Stomach (tissue), 9 donors: ENCODE results near the gene SMCO2. TPM values are rescaled to one million over a fixed set of nuclear protein-coding genes. Genes with fewer than 3 reads are reported as not detected.

ENCODE experiments used
- DNase-seq, 2 donors: peaks; one replicate each; pipeline versions ENCODE4 v3.0.0 to v3.0.0-alpha.2; 2013 to 2019
- H3K27ac ChIP-seq, 5 donors: fragments of 200-600 bp in 4 of 5; sonication (generic) in 4 of 5; one replicate each; pipeline ENCODE4 v1.5.1; 2013 to 2019; ENCODE audit warnings: mild to moderate bottlenecking in 1 of 5, moderate library complexity in 1 of 5
- H3K27me3 ChIP-seq, 3 donors: fragments of 200-600 bp; sonication (generic); one replicate each; pipeline ENCODE4 v1.5.1; 2017 to 2019; ENCODE audit warnings: mixed run types in 1 of 3
- H3K36me3 ChIP-seq, 4 donors: fragments of 200-600 bp; sonication (generic); 1 replicate in 3 of 4; 2 replicates in 1 of 4; pipeline ENCODE4 v1.5.1; 2016 to 2019
- H3K4me1 ChIP-seq, 4 donors: fragments of 200-600 bp; sonication (generic); one replicate each; pipeline ENCODE4 v1.5.1; 2016 to 2019
- H3K4me3 ChIP-seq, 4 donors: fragments of 200-600 bp; sonication (generic) in 3 of 4; one replicate each; pipeline ENCODE4 v1.5.1; 2016 to 2019; ENCODE audit warnings: mild to moderate bottlenecking in 1 of 4
- H3K9me3 ChIP-seq, 4 donors: fragments of 200-600 bp; sonication (generic); one replicate each; pipeline ENCODE4 v1.5.1; 2016 to 2019
- EP300 ChIP-seq: sonication (generic); formaldehyde crosslinking; IDR thresholded peaks from one replicate; pipeline ENCODE4 v1.6.1; 2017; ENCODE audit warnings: antibody characterized with exemption
- POLR2A ChIP-seq, 4 donors: fragments of 450-650 bp; IDR thresholded peaks; one replicate each; pipeline ENCODE4 v1.6.1; 2016; ENCODE audit warnings: antibody characterized with exemption in 4 of 4, control low read depth in 2 of 4, mild to moderate bottlenecking in 1 of 4, moderate library complexity in 1 of 4
- POLR2AphosphoS5 ChIP-seq, 3 donors: sonication (generic); formaldehyde crosslinking; IDR thresholded peaks; one replicate each; pipeline ENCODE4 v1.6.1; 2016; ENCODE audit warnings: antibody characterized with exemption in 3 of 3
- WGBS, 5 donors: extraction: QIAGEN DNeasy Blood & Tissue Kit in 3 of 5; methylation state at CpG; one replicate each; pipeline versions ENCODE4 v1.1.5 to v1.1.7; 2013 to 2018; 5-methylcytosine and 5-hydroxymethylcytosine counted together
- intact Hi-C: fragments of 100-400 bp; cut with DNase I; formaldehyde crosslinking; loops from one replicate; pipeline ENCODE4 v1.15.1; 2023; ENCODE audit warnings: low total_unique reads
- polyA plus RNA-seq, 3 donors: library from polyadenylated mRNA; stranded (reverse); fragments of 200-250 nt; gene quantifications; one replicate each; pipeline ENCODE4 v1.2.3, GENCODE V29; 2013
- total RNA-seq, 5 donors: library from RNA; depleted of rRNA; stranded (reverse); fragments of >200 nt; gene quantifications; one replicate each; pipeline versions ENCODE4 v1.1.0 to v1.2.3, GENCODE V29; 2014 to 2016
- TF ChIP-seq, protein P1 (sequence below), 7 experiments: fragments of 450-650 bp in 4 of 7; fragments of 200-600 bp in 3 of 7; sonication (generic) in 3 of 7; IDR thresholded peaks; one replicate each; pipeline ENCODE4 v1.5.1; 2016 to 2019; ENCODE audit warnings: antibody characterized with exemption in 7 of 7, control low read depth in 2 of 7, mild to moderate bottlenecking in 1 of 7
- donor health status: healthy with polysubstance abuse.
- donor health status: Bipolar disorder and iron deficiency.
- donor health status: healthy.

The SMCO2 gene
- total and polyA plus RNA-seq, 8 donors = 1.2 to 2.5 TPM; not detected in 6

DNA sequence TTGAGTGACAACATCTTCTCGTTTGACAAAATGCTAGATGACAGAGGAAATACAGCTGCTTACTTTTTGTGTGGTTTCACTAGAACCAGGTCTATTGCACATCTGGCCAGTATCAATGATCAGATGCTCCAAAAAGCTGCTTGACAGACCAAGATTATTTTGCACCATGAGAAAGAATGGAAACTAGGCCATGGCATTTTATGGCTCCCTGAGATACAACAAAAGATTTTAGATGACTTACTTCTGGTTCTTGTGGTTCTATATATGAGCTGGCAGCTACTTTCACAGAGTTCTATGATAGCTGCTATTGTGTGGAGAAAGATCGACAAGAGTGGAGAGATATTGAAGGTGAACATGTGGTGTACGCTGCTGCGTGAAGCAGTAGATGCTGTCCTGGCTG is 51.6 kb downstream of the SMCO2 start:
- TF ChIP-seq EP300 (no peak), POLR2AphosphoS5 (IDR thresholded peaks at IDR 0.05) (no peak), POLR2A (IDR thresholded peaks at IDR 0.05) (no peak)
- TF ChIP-seq, protein P1, sequence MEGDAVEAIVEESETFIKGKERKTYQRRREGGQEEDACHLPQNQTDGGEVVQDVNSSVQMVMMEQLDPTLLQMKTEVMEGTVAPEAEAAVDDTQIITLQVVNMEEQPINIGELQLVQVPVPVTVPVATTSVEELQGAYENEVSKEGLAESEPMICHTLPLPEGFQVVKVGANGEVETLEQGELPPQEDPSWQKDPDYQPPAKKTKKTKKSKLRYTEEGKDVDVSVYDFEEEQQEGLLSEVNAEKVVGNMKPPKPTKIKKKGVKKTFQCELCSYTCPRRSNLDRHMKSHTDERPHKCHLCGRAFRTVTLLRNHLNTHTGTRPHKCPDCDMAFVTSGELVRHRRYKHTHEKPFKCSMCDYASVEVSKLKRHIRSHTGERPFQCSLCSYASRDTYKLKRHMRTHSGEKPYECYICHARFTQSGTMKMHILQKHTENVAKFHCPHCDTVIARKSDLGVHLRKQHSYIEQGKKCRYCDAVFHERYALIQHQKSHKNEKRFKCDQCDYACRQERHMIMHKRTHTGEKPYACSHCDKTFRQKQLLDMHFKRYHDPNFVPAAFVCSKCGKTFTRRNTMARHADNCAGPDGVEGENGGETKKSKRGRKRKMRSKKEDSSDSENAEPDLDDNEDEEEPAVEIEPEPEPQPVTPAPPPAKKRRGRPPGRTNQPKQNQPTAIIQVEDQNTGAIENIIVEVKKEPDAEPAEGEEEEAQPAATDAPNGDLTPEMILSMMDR (IDR thresholded peaks at IDR 0.05) = no peak
- Histone ChIP-seq H3K27me3 (no peaks in the 10 kb centered on the region), H3K27ac (no peak overlapping the region), H3K4me3 (no peak overlapping the region), H3K4me1 (no peaks in the 10 kb centered on the region), H3K9me3 (no peaks in the 10 kb centered on the region), H3K36me3 (no peaks in the 10 kb centered on the region)
- DNase-seq = no peak
- intact Hi-C loops = no loop called here
- WGBS, 5 donors = 81 to 88% (median 86%) methylated on average over 4 of the region's 4 CpGs

DNA sequence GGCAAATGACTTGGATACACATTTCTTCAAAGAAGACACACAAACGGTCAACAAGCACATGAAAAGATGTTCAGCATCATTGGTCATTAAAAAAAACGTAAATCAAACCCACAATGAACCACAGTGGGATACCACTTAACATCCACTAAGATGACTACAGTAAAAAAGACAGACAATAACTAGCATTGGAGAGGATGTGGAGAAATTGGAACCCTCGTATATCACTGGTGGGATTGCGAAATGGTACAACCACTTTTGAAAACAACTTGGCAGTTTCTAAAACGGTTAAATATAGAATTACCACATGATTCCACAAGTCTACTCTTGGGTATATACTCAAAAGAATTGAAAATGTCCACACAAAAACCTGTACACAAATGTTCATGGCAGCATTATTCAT is 52.2 kb downstream of the SMCO2 start:
- intact Hi-C loops = no loop called here
- TF ChIP-seq POLR2AphosphoS5 (IDR thresholded peaks at IDR 0.05) = no peak
- TF ChIP-seq, protein P1 (IDR thresholded peaks at IDR 0.05) = no peak
- no peak for TF ChIP-seq EP300
- TF ChIP-seq POLR2A (IDR thresholded peaks at IDR 0.05) = no peak
- WGBS, 5 donors = 78 to 89% (median 82%) methylated on average over 5 of the region's 5 CpGs
- no peaks in the 10 kb centered on the region for H3K36me3 ChIP-seq
- no peak overlapping the region for H3K4me3 ChIP-seq
- H3K4me1 ChIP-seq = no peaks in the 10 kb centered on the region
- H3K27ac ChIP-seq = no peak overlapping the region
- H3K9me3 ChIP-seq = no peaks in the 10 kb centered on the region
- no peak for DNase-seq
- H3K27me3 ChIP-seq = no peaks in the 10 kb centered on the region

DNA sequence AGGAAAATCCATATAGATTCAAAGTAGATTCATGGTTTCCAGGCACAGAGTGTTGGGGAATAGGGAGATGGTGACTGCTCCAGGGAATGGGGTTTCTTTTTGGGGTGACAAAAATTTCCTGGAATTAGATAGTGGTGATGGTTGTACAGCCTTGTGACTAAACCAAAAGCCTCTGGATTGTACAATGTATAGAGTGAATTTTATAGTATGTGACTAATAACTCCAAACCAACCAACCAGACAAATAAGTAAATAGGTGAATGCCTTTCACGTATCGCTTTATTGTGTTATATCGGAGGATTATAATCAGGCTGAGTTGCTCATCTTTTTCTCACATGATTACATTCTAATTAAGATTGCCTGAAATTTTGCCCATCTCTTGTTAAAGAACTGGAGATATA is 52.8 kb downstream of the SMCO2 start:
- Histone ChIP-seq H3K27me3 (no peaks in the 10 kb centered on the region), H3K36me3 (no peaks in the 10 kb centered on the region), H3K4me3 (no peak overlapping the region), H3K9me3 (no peaks in the 10 kb centered on the region), H3K27ac (no peak overlapping the region), H3K4me1 (no peaks in the 10 kb centered on the region)
- intact Hi-C loops = no loop called here
- 88 to 98% (median 97%) methylated on average over 3 of the region's 3 CpGs for WGBS, 5 donors
- no peak for DNase-seq
- TF ChIP-seq, protein P1 (IDR thresholded peaks at IDR 0.05) = no peak
- TF ChIP-seq POLR2AphosphoS5 (IDR thresholded peaks at IDR 0.05) (no peak), POLR2A (IDR thresholded peaks at IDR 0.05) (no peak), EP300 (no peak)

- 63 to 78% (median 72%) methylated on average over 3 of the region's 3 CpGs for WGBS, 5 donors
- no peak overlapping the region for H3K27ac ChIP-seq
- no peaks in the 10 kb centered on the region for H3K27me3 ChIP-seq
- H3K9me3 ChIP-seq = no peaks in the 10 kb centered on the region
- H3K4me3 ChIP-seq = no peak overlapping the region
- intact Hi-C loops = no loop called here
- DNase-seq = no peak
- no peaks in the 10 kb centered on the region for H3K36me3 ChIP-seq
- no peaks in the 10 kb centered on the region for H3K4me1 ChIP-seq
- TF ChIP-seq POLR2A (IDR thresholded peaks at IDR 0.05) (no peak), POLR2AphosphoS5 (IDR thresholded peaks at IDR 0.05) (no peak), EP300 (no peak)
- TF ChIP-seq, protein P1 (IDR thresholded peaks at IDR 0.05) = no peak
Measured at GRCh38 chr12:27500546-27500945, 54.0 kb downstream of the SMCO2 start.
